Lung microvascular endothelial cell (primary cell): ENCODE data around the gene SMIM33. TPM values are rescaled to one million over a fixed set of nuclear protein-coding genes. Genes with fewer than 3 reads are reported as not detected.
"Not testable (repeated sequence)": the region's sequence is repeated elsewhere in the genome, so short reads cannot be mapped to it uniquely, and the experiment has no call there.

Experiments
- DNase-seq, 2 donors: peaks; one replicate each; pipeline versions ENCODE4 v3.0.0 to v3.0.0-alpha.2; 2010; ENCODE audit warnings: low read depth in 2 of 2
- total RNA-seq: library from RNA; depleted of rRNA; stranded (reverse); fragments of >200 nt; gene quantifications from 2 replicates; pipeline ENCODE4 v1.2.1, GENCODE V29; 2014

SMIM33 gene
- total RNA-seq, 1 donor from 2014 or later = under 0.01 TPM

- DNase-seq = peak; percentile 74 to 94
Measured at GRCh38 chr5:139482050-139482889, 11.5 kb downstream of the SMIM33 start, which contains the start of gene STING1. Gene STING1, minus strand, starts transcription at chr5:139482758. Its CDS starts 1,054 bp downstream, at chr5:139481704.

GRCh38 chr5:139482890-139483208 lies 12.0 kb downstream of the SMIM33 start:
- not testable (repeated sequence) for DNase-seq

GRCh38 chr5:139486201-139486600 lies 15.4 kb downstream of the SMIM33 start:
- no peak for DNase-seq

GRCh38 chr5:139488260-139488659 lies 17.5 kb downstream of the SMIM33 start:
- no peak for DNase-seq

- peak; percentile 38 to 56 for DNase-seq
Measured at GRCh38 chr5:139492700-139493192, 21.9 kb downstream of the SMIM33 start.

- no peak for DNase-seq
Measured at GRCh38 chr5:139494256-139494655, 23.5 kb downstream of the SMIM33 start.

GRCh38 chr5:139494832-139495231 lies 24.0 kb downstream of the SMIM33 start:
- peak in 1 of 2 donors; percentile 78 for DNase-seq

GRCh38 chr5:139495638-139496435 lies 25.0 kb downstream of the SMIM33 start:
- peak; percentile 16 to 91 for DNase-seq

GRCh38 chr5:139501381-139501780 lies 30.6 kb downstream of the SMIM33 start:
- no peak for DNase-seq

- DNase-seq = not testable (repeated sequence)
Measured at GRCh38 chr5:139503036-139503817, 32.4 kb downstream of the SMIM33 start.

GRCh38 chr5:139503879-139504278 lies 33.1 kb downstream of the SMIM33 start:
- not testable (repeated sequence) for DNase-seq

- not testable (repeated sequence) for DNase-seq
Measured at GRCh38 chr5:139504722-139505121, 33.9 kb downstream of the SMIM33 start.

GRCh38 chr5:139512786-139513390 lies 42.1 kb downstream of the SMIM33 start:
- peak in 1 of 2 donors; percentile 15 for DNase-seq

GRCh38 chr5:139513434-139513833 lies 42.6 kb downstream of the SMIM33 start:
- peak; percentile 85 to 92 for DNase-seq

- DNase-seq = no peak
Measured at GRCh38 chr5:139513852-139514485, 43.2 kb downstream of the SMIM33 start.

GRCh38 chr5:139514486-139514856 lies 43.7 kb downstream of the SMIM33 start:
- no peak for DNase-seq

GRCh38 chr5:139517683-139518564 lies 47.1 kb downstream of the SMIM33 start:
- DNase-seq = peak; percentile 87 to 92
